SK-MEL-5 (cell line): ENCODE measurements around the gene TIGIT. TPM values are rescaled to one million over a fixed set of nuclear protein-coding genes. Genes with fewer than 3 reads are reported as not detected.

Experiments used
- DNase-seq: peaks from one replicate; pipeline ENCODE4 v3.0.0-alpha.2; 2016; ENCODE audit warnings: low read depth, low spot score
- in situ Hi-C: cut with HindIII; loops from 2 replicates; pipeline ENCODE4 v1.10.0; 2016; ENCODE audit warnings: low sequenced_read_pairs, high pct_unique_total_duplicates, low pct_unique_long_range_greater_than_20kb
- total RNA-seq: library from RNA; depleted of rRNA; stranded (reverse); fragments of >200 nt; shearing (Covaris generic); gene quantifications from 2 replicates; pipeline ENCODE4 v1.2.3, GENCODE V29; 2014

TIGIT gene
- total RNA-seq, 1 experiment from 2014 or later: not detected

- DNase-seq: no peak
- in situ Hi-C loops: no loop called here
These were observed 13.5 kb downstream of the TIGIT start for GRCh38 chr3:114307222-114307830.

- DNase-seq: no peak
- in situ Hi-C loops: no loop called here
These were observed 14.0 kb downstream of the TIGIT start for GRCh38 chr3:114307832-114308231.

DNA sequence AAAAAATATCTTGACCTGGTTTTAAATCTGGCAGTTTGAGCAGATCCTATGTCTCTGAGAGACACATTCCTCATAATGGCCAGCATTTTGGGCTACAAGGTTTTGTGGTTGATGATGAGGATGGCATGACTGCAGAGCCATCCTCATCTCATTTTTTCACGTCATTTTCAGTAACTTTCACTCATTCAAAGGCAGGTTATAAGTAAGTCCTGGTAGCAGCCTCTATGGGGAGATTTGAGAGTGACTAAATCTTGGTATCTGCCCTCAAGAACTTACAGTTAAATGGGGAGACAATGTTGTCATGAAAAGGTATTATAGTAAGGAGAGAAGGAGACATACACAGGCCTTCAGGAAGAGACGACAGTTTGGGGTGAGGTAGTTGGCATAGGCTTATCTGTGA is 14.5 kb downstream of the TIGIT start:
- in situ Hi-C loops: no loop called here

DNA sequence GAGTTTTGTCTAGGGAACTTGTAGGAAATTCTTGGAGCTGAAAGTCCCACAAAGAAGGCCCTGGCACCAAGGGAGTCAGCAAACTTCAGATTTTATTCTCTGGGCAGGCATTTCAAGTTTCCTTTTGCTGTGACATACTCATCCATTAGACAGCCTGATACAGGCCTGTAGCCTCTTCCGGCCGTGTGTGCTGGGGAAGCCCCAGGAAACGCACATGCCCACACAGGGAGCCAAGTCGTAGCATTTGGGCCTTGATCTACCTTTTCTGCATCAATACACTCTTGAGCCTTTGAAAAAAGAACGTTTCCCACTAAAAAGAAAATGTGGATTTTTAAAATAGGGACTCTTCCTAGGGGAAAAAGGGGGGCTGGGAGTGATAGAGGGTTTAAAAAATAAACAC is 15.0 kb downstream of the TIGIT start:
- no peak for DNase-seq
- in situ Hi-C loops: no loop called here

More for the DNA sequence above, 14.5 kb downstream of the TIGIT start:
- no peak for DNase-seq

- in situ Hi-C loops: no loop called here
- DNase-seq: no peak
These were observed 16.9 kb downstream of the TIGIT start for GRCh38 chr3:114310695-114311094.

DNA sequence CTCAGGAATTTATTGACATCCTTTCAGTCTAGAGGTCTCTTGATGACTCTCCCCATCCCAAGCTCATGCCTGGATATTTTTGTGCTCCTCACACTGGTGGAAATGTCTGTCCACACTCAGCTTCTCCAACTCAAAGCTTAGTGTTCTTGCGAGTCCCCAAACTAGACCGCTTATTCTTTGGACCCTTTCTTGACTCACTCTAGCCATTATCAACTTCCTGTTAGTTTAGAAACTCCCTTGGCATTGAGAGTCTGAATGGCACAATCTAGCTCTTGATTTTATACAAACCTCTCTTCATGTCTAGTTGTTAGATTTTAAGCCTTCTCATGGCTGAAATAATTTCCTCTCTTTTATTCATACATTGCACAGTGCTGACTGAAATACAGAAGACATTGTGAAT is 19.6 kb downstream of the TIGIT start:
- in situ Hi-C loops: no loop called here
- no peak for DNase-seq

DNA sequence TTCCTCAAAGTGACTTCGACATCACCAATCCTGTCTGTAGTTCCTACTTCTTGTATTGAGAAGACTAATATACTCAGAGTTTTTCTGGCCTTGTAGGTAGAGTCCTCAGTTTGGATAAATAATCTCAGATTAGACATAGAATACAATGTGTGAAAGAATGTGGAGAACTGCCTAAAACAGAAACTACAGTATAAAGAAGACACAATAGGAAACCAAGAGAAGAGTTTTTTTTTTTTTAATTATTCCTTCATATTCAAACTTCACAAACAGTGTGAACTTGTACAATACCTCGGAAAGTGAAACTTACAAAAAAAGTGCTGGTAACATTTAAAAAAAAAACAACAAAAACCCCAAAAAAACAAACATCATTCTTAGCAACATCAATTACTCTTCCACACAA is 20.5 kb downstream of the TIGIT start:
- in situ Hi-C loops: no loop called here
- DNase-seq: no peak

DNA sequence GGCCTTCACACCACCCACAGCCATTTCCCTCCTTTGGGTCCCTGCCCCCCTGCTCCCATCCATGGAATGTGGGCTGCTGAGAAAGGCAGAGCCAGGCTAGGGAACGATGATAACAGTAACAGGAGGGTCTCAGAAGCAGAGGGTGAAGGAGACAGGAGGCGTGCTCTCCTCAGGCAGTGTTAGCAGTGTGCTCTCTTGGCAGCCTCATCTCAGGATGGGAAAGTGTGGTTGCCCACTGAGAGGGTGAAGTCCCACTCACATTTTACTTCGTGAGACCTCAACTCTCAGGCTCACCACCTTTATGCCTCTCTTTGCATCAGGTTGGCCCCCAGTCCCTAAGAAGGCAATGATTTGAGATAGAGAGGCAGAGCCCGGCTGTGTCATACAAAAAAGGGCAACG is 24.5 kb downstream of the TIGIT start:
- no peak for DNase-seq
- in situ Hi-C loops: no loop called here

DNA sequence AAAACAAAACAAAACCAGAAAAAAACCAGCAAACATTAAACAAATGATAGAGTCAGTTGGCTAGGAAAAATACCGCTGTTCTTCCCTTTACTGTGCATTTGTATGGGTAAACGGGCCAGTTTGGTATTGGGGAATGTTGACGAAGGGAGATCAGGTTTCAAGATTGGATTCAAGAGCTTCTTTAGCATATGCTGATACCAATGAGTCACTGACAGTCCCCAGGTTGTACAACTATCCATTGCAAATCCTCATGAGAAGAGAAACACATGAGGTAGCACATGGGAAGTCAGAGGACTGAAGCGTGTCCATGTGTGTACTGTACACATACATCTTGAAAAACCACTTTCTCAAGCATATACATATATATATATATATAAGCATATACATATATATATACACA is 25.6 kb downstream of the TIGIT start:
- in situ Hi-C loops: no loop called here
- DNase-seq: no peak

DNA sequence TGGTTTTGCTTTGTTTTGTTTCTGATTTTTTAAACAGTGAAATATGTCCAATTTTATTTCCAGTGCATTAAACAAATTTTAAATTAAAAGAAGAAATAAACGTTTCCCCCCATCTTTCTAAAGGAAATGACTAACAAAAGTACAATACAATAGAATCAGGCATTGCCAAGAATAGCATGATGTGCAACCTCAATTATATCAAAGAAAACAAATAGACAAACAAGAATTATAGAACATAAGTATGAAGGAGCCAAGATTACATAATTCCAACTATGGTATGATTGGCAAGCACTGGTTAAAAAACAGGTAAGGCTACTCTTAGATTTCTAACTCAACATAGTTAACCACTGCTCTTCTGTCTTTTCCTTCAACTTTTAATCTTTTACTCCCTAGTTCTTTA is 26.4 kb downstream of the TIGIT start:
- no peak for DNase-seq
- in situ Hi-C loops: no loop called here

- no peak for DNase-seq
- in situ Hi-C loops: no loop called here
These were observed 29.9 kb downstream of the TIGIT start for GRCh38 chr3:114323546-114324254.

DNA sequence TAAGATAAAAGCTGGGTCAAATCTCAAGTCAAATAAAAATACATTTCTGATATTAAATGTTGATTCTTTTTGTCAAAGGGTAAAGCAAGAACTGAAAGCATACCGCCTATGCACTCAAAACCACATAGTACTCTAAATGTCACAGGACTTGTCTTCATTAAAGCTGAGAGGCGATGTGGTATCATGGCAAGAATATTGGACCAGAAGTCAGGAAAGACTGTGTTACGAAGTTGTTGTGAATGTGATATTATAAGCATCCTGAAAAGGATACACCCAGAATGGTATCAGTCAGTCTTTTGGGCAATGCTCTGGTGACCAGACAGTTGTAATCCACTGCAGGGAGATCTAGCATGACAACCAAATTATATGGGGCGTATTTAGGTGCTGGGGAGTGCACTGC is 33.8 kb downstream of the TIGIT start:
- in situ Hi-C loops: no loop called here
- DNase-seq: no peak

- DNase-seq: no peak
- in situ Hi-C loops: no loop called here
These were observed 34.5 kb downstream of the TIGIT start for GRCh38 chr3:114328345-114328744.

- DNase-seq: no peak
- in situ Hi-C loops: no loop called here
These were observed 36.0 kb downstream of the TIGIT start for GRCh38 chr3:114329823-114330222.

- in situ Hi-C loops: no loop called here
- no peak for DNase-seq
These were observed 37.2 kb downstream of the TIGIT start for GRCh38 chr3:114331007-114331406.

DNA sequence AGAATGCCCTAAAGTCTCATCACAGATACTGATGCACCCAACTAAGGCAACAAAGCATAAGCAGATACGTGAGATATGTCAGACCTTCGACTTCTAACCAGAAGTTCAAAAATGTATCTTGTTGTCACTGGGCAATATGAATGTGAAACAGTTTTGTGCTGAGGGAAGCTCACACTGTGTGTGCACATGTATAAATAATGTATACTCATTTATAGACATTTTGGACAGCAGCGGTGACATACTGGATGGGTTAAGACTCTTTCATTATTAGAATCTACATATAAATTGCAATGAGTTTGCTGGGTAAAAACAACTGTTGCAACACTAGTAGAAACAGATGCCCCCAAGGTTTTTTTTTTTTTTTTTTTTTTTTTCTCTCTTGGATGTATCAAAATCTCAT is 37.9 kb downstream of the TIGIT start:
- in situ Hi-C loops: no loop called here
- DNase-seq: no peak

GRCh38 chr3:114332342-114333179 is 38.7 kb downstream of the TIGIT start:
- in situ Hi-C loops: no loop called here
- DNase-seq: no peak

- no peak for DNase-seq
- in situ Hi-C loops: no loop called here
These were observed 39.5 kb downstream of the TIGIT start for GRCh38 chr3:114333180-114333922.
